SK-N-SH treated with all-trans-retinoic acid at 6 μM for 48 hours (cell line): Measurements from ENCODE around the gene MAP1B.

Experiments
- ARNTL ChIP-seq: fragments of 450-650 bp; formaldehyde crosslinking; IDR thresholded peaks from 2 replicates; pipeline ENCODE4 v1.5.0; 2020; ENCODE audit warnings: low read depth, mild to moderate bottlenecking, moderate library complexity, borderline replicate concordance
- CREB5 ChIP-seq: fragments of 250-450 bp; sonication (Bioruptor Pico); IDR thresholded peaks from 2 replicates; pipeline ENCODE4 v1.5.1; 2020; ENCODE audit warnings: low read depth, mild to moderate bottlenecking, moderate library complexity
- CSDC2 ChIP-seq: fragments of 250-450 bp; sonication (Bioruptor Pico); IDR thresholded peaks from 2 replicates; pipeline ENCODE4 v1.5.0; 2020; ENCODE audit warnings: mild to moderate bottlenecking, moderate library complexity
- CSRNP3 ChIP-seq: fragments of 250-450 bp; sonication (Bioruptor Pico); IDR thresholded peaks from 2 replicates; pipeline ENCODE4 v1.5.1; 2021; ENCODE audit warnings: mild to moderate bottlenecking, moderate library complexity
- ESRRG ChIP-seq: fragments of 250-450 bp; sonication (Bioruptor Pico); IDR thresholded peaks from 2 replicates; pipeline ENCODE4 v1.6.1; 2021; ENCODE audit warnings: mild to moderate bottlenecking
- ISL1 ChIP-seq: fragments of 250-450 bp; sonication (Bioruptor Pico); IDR thresholded peaks from 2 replicates; pipeline ENCODE4 v2.1.2; 2022; ENCODE audit warnings: mild to moderate bottlenecking, moderate library complexity
- PATZ1 ChIP-seq: fragments of 250-450 bp; sonication (Bioruptor Pico); IDR thresholded peaks from 2 replicates; pipeline ENCODE4 v1.8.0; 2020; ENCODE audit warnings: mild to moderate bottlenecking, moderate library complexity, borderline replicate concordance
- RARB ChIP-seq: fragments of 250-450 bp; sonication (Bioruptor Pico); IDR thresholded peaks from 2 replicates; pipeline ENCODE4 v1.8.0; 2021; ENCODE audit warnings: mild to moderate bottlenecking, moderate library complexity
- SNAI2 ChIP-seq: fragments of 250-450 bp; sonication (Bioruptor Pico); IDR thresholded peaks from 2 replicates; pipeline ENCODE4 v1.5.0; 2020; ENCODE audit warnings: mild to moderate bottlenecking, moderate library complexity
- TOX ChIP-seq: fragments of 250-450 bp; sonication (Bioruptor Pico); IDR thresholded peaks from 2 replicates; pipeline ENCODE4 v1.8.0; 2021; ENCODE audit warnings: mild to moderate bottlenecking, moderate library complexity, borderline replicate concordance
- ZFP3 ChIP-seq: fragments of 250-450 bp; sonication (Bioruptor Pico); IDR thresholded peaks from 2 replicates; pipeline ENCODE4 v1.5.0; 2020; ENCODE audit warnings: mild to moderate bottlenecking, moderate library complexity
- ZFP30 ChIP-seq: fragments of 450-650 bp; formaldehyde crosslinking; IDR thresholded peaks from 2 replicates; pipeline ENCODE4 v1.5.0; 2022; ENCODE audit warnings: mild to moderate bottlenecking, moderate library complexity
- ZNF565 ChIP-seq: fragments of 450-650 bp; formaldehyde crosslinking; conservative IDR thresholded peaks from 2 replicates; pipeline ENCODE4 v1.5.0; 2020; ENCODE audit warnings: low read depth, mild to moderate bottlenecking, moderate library complexity
- ZNF70 ChIP-seq: fragments of 450-650 bp; formaldehyde crosslinking; IDR thresholded peaks from 2 replicates; pipeline ENCODE4 v1.5.0; 2020; ENCODE audit warnings: mild to moderate bottlenecking, moderate library complexity

- 0 out of 2 replicates have a peak, but pooled peaks have one; percentile 19 for TF ChIP-seq PATZ1 (CRISPR knock-in tag)
- TF ChIP-seq SNAI2 (CRISPR knock-in tag): no peak
- peak; percentile 71 for TF ChIP-seq ISL1
- no peak for TF ChIP-seq ARNTL (CRISPR knock-in tag)
- TF ChIP-seq ZNF70: no peak
- no peak for TF ChIP-seq ZNF565
- no peak for TF ChIP-seq ZFP3 (CRISPR knock-in tag)
- TF ChIP-seq CREB5: no peak
- TF ChIP-seq RARB: peak; percentile 69; the same call in 1 of the 2 replicates
- no peak for TF ChIP-seq ZFP30 (CRISPR knock-in tag)
- no peak for TF ChIP-seq CSRNP3 (CRISPR knock-in tag)
- no peak for TF ChIP-seq TOX (CRISPR knock-in tag)
- peak; percentile 81; the same call in 1 of the 2 replicates for TF ChIP-seq CSDC2
- TF ChIP-seq ESRRG: no peak
Measured at GRCh38 chr5:72245951-72246532, 138.8 kb downstream of the MAP1B start.
